Fibroblast of skin of left quadriceps (primary cell): ENCODE data around the gene OR6V1.
A peak's percentile ranks its signal among the peaks of the same experiment; 100 is the strongest.

ENCODE experiments used
- DNase-seq, 2 experiments: peaks; one replicate each; pipeline ENCODE4 v3.0.0-alpha.2; 2013; ENCODE audit warnings: low read depth in 2 of 2

The OR6V1 gene

GRCh38 chr7:143052041-143052440 is at the start of gene OR6V1:
Gene OR6V1, plus strand, starts transcription at chr7:143052341. Its CDS starts 0 bp downstream, at chr7:143052341.
- DNase-seq, result no peak

- no peak for DNase-seq
Observed at GRCh38 chr7:143002898-143003297, 49.2 kb upstream of the OR6V1 start.

GRCh38 chr7:143003393-143004051 is 48.6 kb upstream of the OR6V1 start:
- peak in 1 of 2 experiments; percentile 11 for DNase-seq

GRCh38 chr7:143005632-143006260 is 46.4 kb upstream of the OR6V1 start:
- DNase-seq, result no peak

- peak in 1 of 2 experiments; percentile 21 for DNase-seq
Observed at GRCh38 chr7:143008007-143008901, 43.9 kb upstream of the OR6V1 start.

GRCh38 chr7:143012001-143012400 is 40.1 kb upstream of the OR6V1 start:
- DNase-seq, result no peak

GRCh38 chr7:143012409-143012808 is 39.7 kb upstream of the OR6V1 start:
- no peak for DNase-seq

- no peak for DNase-seq
Observed at GRCh38 chr7:143013473-143013872, 38.7 kb upstream of the OR6V1 start.

- DNase-seq, result peak; percentile 61 to 67
Observed at GRCh38 chr7:143013893-143014292, 38.2 kb upstream of the OR6V1 start.

- no peak for DNase-seq
Observed at GRCh38 chr7:143015084-143015483, 37.1 kb upstream of the OR6V1 start.

GRCh38 chr7:143015926-143016490 is 36.1 kb upstream of the OR6V1 start:
- DNase-seq, result peak; percentile 40 to 44

GRCh38 chr7:143016996-143017395 is 35.1 kb upstream of the OR6V1 start:
- no peak for DNase-seq

- no peak for DNase-seq
Observed at GRCh38 chr7:143018931-143019330, 33.2 kb upstream of the OR6V1 start.

- no peak for DNase-seq
Observed at GRCh38 chr7:143023047-143023446, 29.1 kb upstream of the OR6V1 start.

GRCh38 chr7:143025371-143025770 is 26.8 kb upstream of the OR6V1 start:
- no peak for DNase-seq

- no peak for DNase-seq
Observed at GRCh38 chr7:143027032-143027431, 25.1 kb upstream of the OR6V1 start, which contains the start of gene OR9A2. Gene OR9A2, minus strand, starts transcription at chr7:143027132. Its CDS starts 0 bp downstream, at chr7:143027132.

GRCh38 chr7:143027683-143028082 is 24.5 kb upstream of the OR6V1 start:
- no peak for DNase-seq

- no peak for DNase-seq
Observed at GRCh38 chr7:143038635-143039034, 13.5 kb upstream of the OR6V1 start.

- no peak for DNase-seq
Observed at GRCh38 chr7:143040209-143040715, 11.9 kb upstream of the OR6V1 start.

- DNase-seq, result no peak
Observed at GRCh38 chr7:143041346-143041745, 10.8 kb upstream of the OR6V1 start.

GRCh38 chr7:143042159-143042789 is 9.9 kb upstream of the OR6V1 start:
- DNase-seq, result no peak
